ENCODE data around the gene ALKBH2.

GRCh38 chr12:109098183-109098604 lies 4.9 kb upstream of the ALKBH2 start:
- TF ChIP-seq EZH2phosphoT487 (IDR thresholded peaks at IDR 0.05; ENCODE audit: low read depth, severe bottlenecking, unreplicated experiment) (no peak), CTCF (IDR thresholded peaks at IDR 0.05; ENCODE audit: poor library complexity) (no peak), EZH2 (IDR thresholded peaks at IDR 0.05; ENCODE audit: borderline replicate concordance) (no peak)
